ENCODE measurements around the gene GRK7. TPM values are rescaled to one million over a fixed set of nuclear protein-coding genes. Genes with fewer than 3 reads are reported as not detected.
A peak's percentile ranks its signal among the peaks of the same experiment; 100 is the strongest.
"Not testable (repeated sequence)": the region's sequence is repeated elsewhere in the genome, so short reads cannot be mapped to it uniquely, and the experiment has no call there.

GRK7 gene
- total and polyA plus RNA-seq, 5 experiments from 2014 or later = 0.42 to 0.44 TPM; not detected in 3

DNA sequence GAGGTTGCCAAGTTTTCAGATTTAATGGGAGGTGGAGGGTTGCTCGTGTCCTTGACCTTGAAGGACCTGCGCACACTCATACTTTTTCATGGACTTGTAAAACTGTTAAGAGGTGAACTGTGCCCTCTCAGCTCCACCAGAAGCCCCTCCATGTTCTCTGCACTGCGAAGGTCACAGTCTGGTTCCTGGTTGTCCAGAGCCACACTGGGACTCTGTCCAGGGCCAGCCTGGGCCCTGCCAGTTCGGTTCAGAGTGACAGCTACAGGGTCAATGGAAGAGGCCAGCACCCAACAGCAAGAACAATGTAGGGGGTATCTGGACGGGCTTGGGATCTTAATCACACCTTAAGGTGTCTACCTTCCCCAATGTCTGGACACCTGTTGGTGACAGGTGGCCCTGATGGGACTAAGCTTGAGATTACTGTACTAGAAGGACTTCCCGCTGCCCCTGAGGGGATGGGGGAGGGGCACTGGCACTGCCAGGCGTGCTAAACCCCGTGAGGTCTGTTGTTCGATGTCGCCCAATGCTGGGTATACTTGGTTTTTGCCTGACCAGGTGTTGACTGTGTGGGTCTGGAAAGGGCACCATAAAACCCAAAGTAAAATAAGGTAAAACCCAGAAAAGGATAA, 34.7 kb downstream of the GRK7 start:
- H3K4me3 Mint-ChIP-seq = peak overlapping the region; percentile 84 to 94 (median 90)
- DNase-seq = peak in 3 of 10 donors; percentile 2 to 24 (median 17)
- H3K9me3 Mint-ChIP-seq = peaks cover 0 to 2% (median 0%) of the 10 kb centered on the region in 9 donors
- peak overlapping the region; percentile 94 to 99 (median 97) for H3K27ac Mint-ChIP-seq
- ATAC-seq = no peak
- POLR2A ChIA-PET = interaction anchor here (0.9 to 3.8 kb wide), 8 partner anchors 11 to 531 kb away, joined by 3 to 44 read pairs (median 4); partner anchors contain the start of genes ATP1B3 and RNF7
- H3K27me3 Mint-ChIP-seq = no peaks in the 10 kb centered on the region
- no peaks in the 10 kb centered on the region for H3K36me3 Mint-ChIP-seq
- peaks cover 38 to 64% (median 58%) of the 10 kb centered on the region in 4 donors for H3K4me1 Mint-ChIP-seq

DNA sequence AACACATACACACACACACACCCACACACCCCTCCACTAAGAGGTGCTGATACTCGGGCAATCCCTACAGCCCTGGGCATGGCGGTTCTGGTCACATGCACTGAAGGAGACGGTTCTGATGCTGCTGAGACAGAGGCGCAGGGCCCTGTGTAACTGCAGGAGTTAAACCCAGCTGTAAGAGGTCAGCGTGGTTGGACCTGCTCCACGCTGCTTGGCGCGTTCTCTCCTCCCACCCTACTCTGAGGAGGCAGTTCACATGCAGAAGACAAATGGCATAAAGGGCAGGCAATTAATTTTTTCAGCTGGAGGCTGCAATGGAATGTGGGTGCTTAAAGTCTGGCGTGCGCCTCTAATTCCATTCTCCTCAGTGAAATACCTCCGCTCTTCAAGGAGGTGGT, 35.2 kb downstream of the GRK7 start:
- Mint-ChIP-seq H3K4me3 (peak overlapping the region in 9 of 10 donors; percentile 36 to 94 (median 88)), H3K36me3 (no peaks in the 10 kb centered on the region), H3K27ac (peak overlapping the region in 8 of 10 donors; percentile 29 to 99 (median 96)), H3K9me3 (peaks cover 0 to 2% (median 0%) of the 10 kb centered on the region in 9 donors), H3K27me3 (no peaks in the 10 kb centered on the region), H3K4me1 (peaks cover 38 to 61% (median 56%) of the 10 kb centered on the region in 4 donors)
- POLR2A ChIA-PET = interaction anchor here (1.1 to 3.8 kb wide), 4 partner anchors 43 to 532 kb away, joined by 3 to 44 read pairs (median 24); partner anchors contain the start of genes ATP1B3 and RNF7
- DNase-seq (no peak), ATAC-seq (no peak)

DNA sequence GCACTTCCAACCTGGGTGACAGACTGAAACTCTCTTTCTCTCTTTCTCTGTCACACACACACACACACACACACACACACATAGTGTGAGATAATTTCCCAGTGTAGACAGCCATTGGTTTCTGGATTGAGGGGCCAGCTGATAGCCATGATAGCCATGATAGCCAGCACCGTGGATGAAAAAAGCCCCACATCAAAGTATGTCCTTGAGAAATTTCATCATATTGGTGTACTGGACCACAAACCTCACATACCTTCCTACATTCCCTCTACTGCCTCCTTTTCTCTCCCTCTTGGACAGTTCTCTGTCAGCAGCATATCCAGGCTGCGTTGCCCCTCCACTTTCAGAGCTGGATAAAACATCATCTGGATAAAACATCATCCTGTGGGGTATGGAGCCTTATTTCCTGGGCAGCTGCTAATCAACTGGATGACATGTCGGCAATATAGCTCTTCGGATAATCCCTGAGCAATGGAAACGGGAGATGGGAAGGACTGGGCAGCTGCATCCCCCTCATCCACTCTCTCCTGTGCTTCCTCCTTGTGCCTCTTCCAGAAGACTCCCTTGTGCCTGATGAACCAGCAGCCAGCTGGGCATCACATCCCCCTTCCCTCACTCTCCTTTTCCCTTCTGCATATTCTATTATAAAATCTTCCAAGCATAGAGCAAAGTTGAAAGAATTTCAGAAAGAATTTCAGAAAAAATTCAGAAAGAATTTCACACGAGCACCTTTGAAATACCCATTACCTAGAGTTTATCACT, 39.3 kb downstream of the GRK7 start:
- POLR2A ChIA-PET = no interaction called here
- peaks cover 8 to 24% (median 19%) of the 10 kb centered on the region in 4 donors for H3K4me1 Mint-ChIP-seq
- ATAC-seq (no peak), DNase-seq (no peak)
- H3K36me3 Mint-ChIP-seq = no peaks in the 10 kb centered on the region
- H3K4me3 Mint-ChIP-seq = no peak overlapping the region
- H3K27ac Mint-ChIP-seq = peak overlapping the region in 2 of 10 donors; percentile 37 to 54
- no peaks in the 10 kb centered on the region for H3K27me3 Mint-ChIP-seq
- peaks cover 0 to 2% (median 0%) of the 10 kb centered on the region in 9 donors for H3K9me3 Mint-ChIP-seq

DNA sequence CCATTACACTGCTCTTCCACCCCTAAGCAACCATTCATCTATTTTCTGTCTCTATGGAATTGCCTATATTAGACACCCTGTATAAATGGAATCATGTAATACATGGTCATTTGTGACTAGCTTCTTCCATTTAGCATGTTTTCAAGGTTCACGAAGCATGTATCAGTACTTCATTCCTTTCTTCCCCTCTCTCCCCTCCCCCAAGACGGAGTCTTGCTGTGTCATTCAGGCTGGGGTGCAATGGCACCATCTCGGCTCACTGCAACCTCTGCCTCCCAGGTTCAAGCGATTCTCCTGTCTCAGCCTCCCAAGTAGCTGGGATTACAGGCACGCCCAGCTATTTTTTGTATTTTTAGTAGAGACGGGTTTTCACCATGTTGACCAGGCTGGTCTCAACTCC, 40.3 kb downstream of the GRK7 start:
- ATAC-seq, H3K4me3 Mint-ChIP-seq, DNase-seq, H3K27ac Mint-ChIP-seq, POLR2A ChIA-PET, H3K27me3 Mint-ChIP-seq, H3K9me3 Mint-ChIP-seq, H3K36me3 Mint-ChIP-seq: not testable (repeated sequence)
- H3K4me1 Mint-ChIP-seq = peaks cover 3 to 14% (median 9%) of the 10 kb centered on the region in 4 donors

DNA sequence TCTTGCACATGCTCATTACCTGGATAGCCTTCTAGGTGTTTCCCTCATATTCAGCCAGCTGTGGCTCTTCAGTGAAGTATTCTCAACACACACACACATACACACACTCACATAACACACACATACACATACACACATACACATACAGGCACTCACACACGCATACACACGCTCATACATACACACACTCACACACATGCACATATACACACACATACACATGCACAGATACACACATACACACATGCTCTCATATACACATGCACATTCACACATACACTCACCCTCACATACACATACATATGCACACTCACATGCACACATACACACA, 41.2 kb downstream of the GRK7 start:
- H3K27ac Mint-ChIP-seq = no peak overlapping the region
- peaks cover 0 to 6% (median 2%) of the 10 kb centered on the region in 4 donors for H3K4me1 Mint-ChIP-seq
- peaks cover 0 to 2% (median 0%) of the 10 kb centered on the region in 9 donors for H3K9me3 Mint-ChIP-seq
- ATAC-seq = no peak
- no peak for DNase-seq
- no peaks in the 10 kb centered on the region for H3K27me3 Mint-ChIP-seq
- no peak overlapping the region for H3K4me3 Mint-ChIP-seq
- POLR2A ChIA-PET = no interaction called here
- no peaks in the 10 kb centered on the region for H3K36me3 Mint-ChIP-seq

DNA sequence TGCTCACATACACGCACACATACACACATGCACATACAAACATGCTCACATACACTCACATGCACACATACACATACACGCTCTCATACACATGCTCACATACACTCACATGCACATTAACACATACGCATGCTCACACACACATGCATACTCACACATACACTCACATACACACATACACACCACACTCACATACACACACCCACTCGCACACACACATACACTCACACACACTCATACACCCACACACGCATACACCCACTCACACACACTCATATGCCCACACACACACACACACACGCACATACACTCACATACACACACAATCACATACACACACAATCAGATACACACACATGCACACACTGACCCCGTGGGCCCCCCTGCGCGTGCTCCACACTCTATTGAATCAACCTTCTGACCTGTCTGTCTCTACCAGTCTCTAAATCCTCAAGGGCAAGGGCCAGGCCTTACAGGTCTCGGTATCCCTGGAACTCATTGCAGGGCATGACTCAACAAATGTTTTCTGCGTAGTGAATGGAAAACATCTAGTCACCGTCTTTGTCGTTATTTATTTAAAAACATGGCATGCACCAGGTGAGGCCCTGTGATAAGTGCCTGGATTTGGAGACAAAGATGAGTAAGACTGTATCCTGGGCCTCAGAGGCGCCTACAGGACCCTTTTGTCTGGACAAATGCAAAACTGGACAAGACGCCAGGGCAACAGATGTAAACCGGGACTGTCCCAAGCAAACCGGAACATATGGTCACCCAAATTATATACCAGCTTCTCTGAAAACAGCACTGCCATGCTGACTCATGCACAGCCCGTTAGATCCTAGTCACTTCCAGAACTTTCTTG, 41.8 kb downstream of the GRK7 start:
- H3K27ac Mint-ChIP-seq = no peak overlapping the region
- peaks cover 0 to 2% (median 0%) of the 10 kb centered on the region in 9 donors for H3K9me3 Mint-ChIP-seq
- DNase-seq = no peak
- no peak overlapping the region for H3K4me3 Mint-ChIP-seq
- no peaks in the 10 kb centered on the region for H3K27me3 Mint-ChIP-seq
- POLR2A ChIA-PET = no interaction called here
- H3K36me3 Mint-ChIP-seq = no peaks in the 10 kb centered on the region
- no peak for ATAC-seq
- peaks cover 0 to 2% (median 0%) of the 10 kb centered on the region in 4 donors for H3K4me1 Mint-ChIP-seq

DNA sequence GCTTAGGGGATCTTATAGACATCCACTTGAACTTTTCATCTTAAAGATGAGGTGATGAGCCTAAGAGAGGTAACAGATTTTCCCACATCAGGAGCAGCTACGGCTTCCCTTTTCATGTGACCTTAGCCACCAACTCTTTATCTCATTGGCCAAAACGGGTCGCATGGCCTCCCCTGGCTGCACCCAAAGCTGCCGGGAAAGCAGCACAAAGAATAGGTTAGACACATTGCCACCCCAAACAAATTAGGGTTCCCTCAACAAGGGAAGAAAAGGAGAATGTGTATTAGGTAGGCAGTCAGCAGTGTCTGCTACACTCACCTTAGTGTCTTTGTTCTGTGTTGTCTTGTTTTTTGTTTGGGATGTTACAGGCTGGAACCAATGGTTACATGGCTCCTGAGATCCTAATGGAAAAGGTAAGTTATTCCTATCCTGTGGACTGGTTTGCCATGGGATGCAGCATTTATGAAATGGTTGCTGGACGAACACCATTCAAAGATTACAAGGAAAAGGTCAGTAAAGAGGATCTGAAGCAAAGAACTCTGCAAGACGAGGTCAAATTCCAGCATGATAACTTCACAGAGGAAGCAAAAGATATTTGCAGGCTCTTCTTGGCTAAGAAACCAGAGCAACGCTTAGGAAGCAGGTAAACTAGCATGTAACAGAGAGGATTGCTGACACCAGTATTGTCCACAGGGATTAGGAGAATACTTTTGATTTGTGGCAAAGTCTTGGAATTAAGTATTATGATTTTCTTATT, 44.2 kb downstream of the GRK7 start:
- POLR2A ChIA-PET = no interaction called here
- Mint-ChIP-seq H3K9me3 (no peaks in the 10 kb centered on the region), H3K27ac (no peak overlapping the region), H3K4me1 (no peaks in the 10 kb centered on the region), H3K4me3 (no peak overlapping the region), H3K36me3 (no peaks in the 10 kb centered on the region), H3K27me3 (no peaks in the 10 kb centered on the region)
- DNase-seq = no peak
- ATAC-seq = no peak

DNA sequence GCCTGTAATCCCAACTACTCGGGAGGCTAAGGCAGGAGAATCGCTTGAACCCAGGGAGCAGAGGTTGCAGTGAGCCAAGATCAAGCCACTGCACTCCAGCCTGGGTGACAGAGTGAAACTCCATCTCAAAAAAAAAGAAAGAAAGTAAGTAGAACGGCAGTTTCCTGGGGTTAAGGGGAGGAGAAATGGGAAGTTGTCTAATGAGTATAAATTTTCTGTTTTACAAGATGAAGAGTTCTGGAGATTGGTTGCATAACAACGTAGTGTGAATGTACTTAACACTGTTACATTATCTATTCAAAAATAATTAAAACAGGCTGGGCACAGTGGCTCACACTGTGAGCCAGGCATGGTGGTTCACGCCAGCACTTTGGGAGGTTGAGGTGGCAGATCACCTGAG, 45.4 kb downstream of the GRK7 start:
- ATAC-seq (no peak), DNase-seq (no peak)
- no peaks in the 10 kb centered on the region for H3K4me1 Mint-ChIP-seq
- H3K9me3 Mint-ChIP-seq = no peaks in the 10 kb centered on the region
- no peaks in the 10 kb centered on the region for H3K27me3 Mint-ChIP-seq
- H3K4me3 Mint-ChIP-seq = no peak overlapping the region
- no peaks in the 10 kb centered on the region for H3K36me3 Mint-ChIP-seq
- H3K27ac Mint-ChIP-seq = peak overlapping the region in 1 of 10 donors; percentile 4
- POLR2A ChIA-PET = no interaction called here

DNA sequence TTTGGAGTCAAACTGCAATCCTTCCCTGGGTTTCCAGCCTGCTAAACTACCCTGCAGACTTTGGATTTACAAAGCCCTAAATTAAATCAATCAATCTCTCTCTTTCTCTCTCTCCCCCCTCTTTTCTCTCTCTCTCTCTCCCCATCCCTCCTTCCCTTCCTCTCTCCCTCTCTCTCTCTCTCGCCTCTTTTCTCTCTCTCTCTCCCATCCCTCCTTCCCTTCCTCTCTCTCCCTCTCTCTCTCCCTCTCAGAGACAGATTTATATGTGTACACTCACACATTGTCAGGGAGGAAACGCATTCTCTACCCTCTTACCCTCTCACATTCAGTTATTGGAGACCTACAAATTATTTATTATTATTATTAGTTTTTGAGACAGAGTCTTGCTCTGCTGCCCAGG, 47.0 kb downstream of the GRK7 start:
- POLR2A ChIA-PET = no interaction called here
- DNase-seq = no peak
- H3K4me1 Mint-ChIP-seq = no peaks in the 10 kb centered on the region
- peaks cover 0 to under 1% (median 0%) of the 10 kb centered on the region in 3 donors for H3K36me3 Mint-ChIP-seq
- no peak overlapping the region for H3K4me3 Mint-ChIP-seq
- peak overlapping the region in 2 of 10 donors; percentile 5 to 39 for H3K27ac Mint-ChIP-seq
- peaks cover 0 to 3% (median 1%) of the 10 kb centered on the region in 9 donors for H3K9me3 Mint-ChIP-seq
- no peak for ATAC-seq
- no peaks in the 10 kb centered on the region for H3K27me3 Mint-ChIP-seq

DNA sequence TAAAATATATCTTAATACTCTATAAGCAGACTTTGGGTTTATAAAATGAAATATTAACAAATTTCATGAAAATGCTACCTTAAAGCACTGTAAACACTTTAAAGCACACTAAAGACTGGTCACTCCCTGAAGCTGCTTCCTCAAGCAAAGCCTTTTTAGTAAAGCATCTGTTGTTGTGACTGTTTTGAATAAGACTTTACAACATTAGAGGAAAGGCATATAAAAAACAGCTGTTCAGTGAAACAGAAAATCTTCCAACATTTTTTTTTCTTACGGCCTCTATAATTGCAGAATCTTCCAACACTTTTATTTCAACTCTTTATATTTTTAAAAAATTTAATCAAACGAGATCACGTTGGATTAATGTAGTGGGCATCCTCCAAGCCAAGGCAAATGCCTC, 48.1 kb downstream of the GRK7 start:
- H3K27ac Mint-ChIP-seq = no peak overlapping the region
- POLR2A ChIA-PET = no interaction called here
- no peaks in the 10 kb centered on the region for H3K4me1 Mint-ChIP-seq
- ATAC-seq (no peak), DNase-seq (no peak)
- H3K4me3 Mint-ChIP-seq = no peak overlapping the region
- H3K27me3 Mint-ChIP-seq = peaks cover 0 to 5% (median 0%) of the 10 kb centered on the region in 5 donors
- H3K9me3 Mint-ChIP-seq = peaks cover 0 to 14% (median 8%) of the 10 kb centered on the region in 9 donors
- peaks cover 0 to 4% (median 0%) of the 10 kb centered on the region in 3 donors for H3K36me3 Mint-ChIP-seq

DNA sequence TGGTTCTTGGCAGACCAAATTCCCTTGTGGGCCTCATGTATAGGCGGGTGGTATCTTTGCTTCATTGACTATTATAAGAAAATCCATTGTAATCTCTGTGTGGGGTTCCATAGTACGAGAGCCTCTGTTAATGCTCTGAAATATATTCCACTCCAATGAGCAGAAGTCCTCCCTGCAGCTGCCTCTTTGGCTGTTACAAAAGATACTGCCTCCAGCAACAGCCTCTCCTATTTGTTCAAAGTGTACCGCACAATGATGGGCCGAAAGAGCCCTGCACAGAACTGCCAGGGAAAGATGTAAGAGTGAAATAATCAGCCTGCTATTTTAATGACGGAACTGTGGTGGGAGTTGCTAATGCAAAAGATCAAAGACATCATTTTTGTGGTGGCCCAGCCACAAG, 48.9 kb downstream of the GRK7 start:
- peaks cover 0 to 14% (median 8%) of the 10 kb centered on the region in 9 donors for H3K9me3 Mint-ChIP-seq
- peak overlapping the region in 1 of 10 donors; percentile 56 for H3K27ac Mint-ChIP-seq
- ATAC-seq (no peak), DNase-seq (no peak)
- peaks cover 0 to 9% (median 0%) of the 10 kb centered on the region in 5 donors for H3K27me3 Mint-ChIP-seq
- H3K4me3 Mint-ChIP-seq = no peak overlapping the region
- POLR2A ChIA-PET = no interaction called here
- peaks cover 0 to 4% (median 0%) of the 10 kb centered on the region in 3 donors for H3K36me3 Mint-ChIP-seq
- H3K4me1 Mint-ChIP-seq = no peaks in the 10 kb centered on the region

DNA sequence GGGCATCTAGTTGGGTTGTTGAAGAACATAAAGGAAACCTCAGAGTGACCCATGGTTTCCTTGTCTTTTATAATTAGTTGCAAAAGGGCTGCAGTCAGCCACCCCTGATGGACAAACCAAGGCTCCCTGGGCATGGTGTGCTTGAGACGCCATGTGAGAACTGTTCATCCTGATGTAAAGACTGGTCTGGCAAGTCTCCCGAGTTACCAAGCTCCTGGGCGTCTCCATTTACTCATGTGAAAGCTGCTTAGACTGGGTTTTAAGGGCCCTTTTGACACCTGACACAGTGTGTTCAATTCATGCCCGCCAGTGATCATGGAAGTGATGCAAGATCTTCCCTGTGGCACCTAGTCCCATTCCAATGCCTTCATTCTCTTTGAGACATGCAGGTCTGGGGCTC, 49.4 kb downstream of the GRK7 start:
- H3K27me3 Mint-ChIP-seq = peaks cover 0 to 9% (median 0%) of the 10 kb centered on the region in 5 donors
- peaks cover 0 to 4% (median 0%) of the 10 kb centered on the region in 3 donors for H3K36me3 Mint-ChIP-seq
- H3K4me3 Mint-ChIP-seq = no peak overlapping the region
- no peaks in the 10 kb centered on the region for H3K4me1 Mint-ChIP-seq
- no peak for ATAC-seq
- no peak overlapping the region for H3K27ac Mint-ChIP-seq
- POLR2A ChIA-PET = no interaction called here
- no peak for DNase-seq
- peaks cover 0 to 14% (median 8%) of the 10 kb centered on the region in 9 donors for H3K9me3 Mint-ChIP-seq

Data from naive thymus-derived CD8-positive, alpha-beta T cell (primary cell).